Testis (tissue), 2 donors: Measurements from ENCODE around the gene ZNF518B.

ENCODE experiments used
- POLR2A ChIP-seq: fragments of 450-650 bp; IDR thresholded peaks from one replicate; pipeline ENCODE4 v1.6.1; 2017; ENCODE audit warnings: antibody characterized with exemption, mild to moderate bottlenecking, moderate library complexity
- TF ChIP-seq, protein P1 (sequence below), 3 experiments: fragments of 450-650 bp in 2 of 3; fragments of 200-600 bp in 1 of 3; sonication (generic) in 1 of 3; IDR thresholded peaks; one replicate each; pipeline ENCODE4 v1.5.1; 2016 to 2019; ENCODE audit warnings: antibody characterized with exemption in 3 of 3, mild to moderate bottlenecking in 2 of 3, moderate library complexity in 1 of 3

GRCh38 chr4:10455133-10455532 is 2.1 kb downstream of the ZNF518B start:
- TF ChIP-seq, protein P1, sequence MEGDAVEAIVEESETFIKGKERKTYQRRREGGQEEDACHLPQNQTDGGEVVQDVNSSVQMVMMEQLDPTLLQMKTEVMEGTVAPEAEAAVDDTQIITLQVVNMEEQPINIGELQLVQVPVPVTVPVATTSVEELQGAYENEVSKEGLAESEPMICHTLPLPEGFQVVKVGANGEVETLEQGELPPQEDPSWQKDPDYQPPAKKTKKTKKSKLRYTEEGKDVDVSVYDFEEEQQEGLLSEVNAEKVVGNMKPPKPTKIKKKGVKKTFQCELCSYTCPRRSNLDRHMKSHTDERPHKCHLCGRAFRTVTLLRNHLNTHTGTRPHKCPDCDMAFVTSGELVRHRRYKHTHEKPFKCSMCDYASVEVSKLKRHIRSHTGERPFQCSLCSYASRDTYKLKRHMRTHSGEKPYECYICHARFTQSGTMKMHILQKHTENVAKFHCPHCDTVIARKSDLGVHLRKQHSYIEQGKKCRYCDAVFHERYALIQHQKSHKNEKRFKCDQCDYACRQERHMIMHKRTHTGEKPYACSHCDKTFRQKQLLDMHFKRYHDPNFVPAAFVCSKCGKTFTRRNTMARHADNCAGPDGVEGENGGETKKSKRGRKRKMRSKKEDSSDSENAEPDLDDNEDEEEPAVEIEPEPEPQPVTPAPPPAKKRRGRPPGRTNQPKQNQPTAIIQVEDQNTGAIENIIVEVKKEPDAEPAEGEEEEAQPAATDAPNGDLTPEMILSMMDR (IDR thresholded peaks at IDR 0.05) = no peak
- no peak for TF ChIP-seq POLR2A
